ENCODE results near the gene TRAF4.

TRAF4 gene

GRCh38 chr17:28704219-28704858 lies 39.5 kb upstream of the TRAF4 start:
- Histone ChIP-seq H3K27ac (no peak overlapping the region), H3K36me3 (ENCODE audit: insufficient read depth, low read length) (peaks cover 34% of the 10 kb centered on the region; the same call in 1 of the 2 replicates), H3K9me3 (ENCODE audit: low read depth, low read length) (no peaks in the 10 kb centered on the region), H3K9ac (ENCODE audit: insufficient read length) (no peak overlapping the region), H3K4me3 (no peak overlapping the region)
- DNase-seq (ENCODE audit: low read depth, low spot score): no peak
- TF ChIP-seq POLR2AphosphoS5 (IDR thresholded peaks at IDR 0.05; ENCODE audit: borderline replicate concordance, low read depth, low read length): 0 out of 2 replicates have a peak, but pooled peaks have one; percentile 28
- TF ChIP-seq EZH2 (IDR thresholded peaks at IDR 0.05): no peak
- no peak for TF ChIP-seq FOXP2 (optimal IDR thresholded peaks at IDR 0.05; ENCODE audit: control extremely low read depth, extremely low read length, insufficient read depth)

- Histone ChIP-seq H3K36me3 (ENCODE audit: insufficient read depth, low read length) (peaks cover 26% of the 10 kb centered on the region; the same call in 1 of the 2 replicates), H3K9me3 (ENCODE audit: low read depth, low read length) (no peaks in the 10 kb centered on the region), H3K27ac (no peak overlapping the region), H3K4me3 (no peak overlapping the region), H3K9ac (ENCODE audit: insufficient read length) (no peak overlapping the region)
- TF ChIP-seq POLR2AphosphoS5 (IDR thresholded peaks at IDR 0.05; ENCODE audit: borderline replicate concordance, low read depth, low read length) (no peak; the same call in 1 of the 2 replicates), FOXP2 (optimal IDR thresholded peaks at IDR 0.05; ENCODE audit: control extremely low read depth, extremely low read length, insufficient read depth) (no peak), EZH2 (IDR thresholded peaks at IDR 0.05) (no peak)
- DNase-seq (ENCODE audit: low read depth, low spot score): no peak
Observed at GRCh38 chr17:28705074-28705659, 38.6 kb upstream of the TRAF4 start.

GRCh38 chr17:28705728-28706334 lies 38.0 kb upstream of the TRAF4 start:
- no peak for TF ChIP-seq POLR2AphosphoS5 (IDR thresholded peaks at IDR 0.05; ENCODE audit: borderline replicate concordance, low read depth, low read length)
- TF ChIP-seq FOXP2 (optimal IDR thresholded peaks at IDR 0.05; ENCODE audit: control extremely low read depth, extremely low read length, insufficient read depth): no peak
- no peak for TF ChIP-seq EZH2 (IDR thresholded peaks at IDR 0.05)
- Histone ChIP-seq H3K9ac (ENCODE audit: insufficient read length) (no peak overlapping the region), H3K9me3 (ENCODE audit: low read depth, low read length) (no peaks in the 10 kb centered on the region), H3K36me3 (ENCODE audit: insufficient read depth, low read length) (peaks cover 19% of the 10 kb centered on the region; the same call in 1 of the 2 replicates), H3K27ac (no peak overlapping the region), H3K4me3 (no peak overlapping the region)
- DNase-seq (ENCODE audit: low read depth, low spot score): no peak

- Histone ChIP-seq H3K27ac (no peak overlapping the region), H3K36me3 (ENCODE audit: insufficient read depth, low read length) (peaks cover 10% of the 10 kb centered on the region; the same call in 1 of the 2 replicates), H3K9ac (ENCODE audit: insufficient read length) (no peak overlapping the region), H3K9me3 (ENCODE audit: low read depth, low read length) (no peaks in the 10 kb centered on the region), H3K4me3 (no peak overlapping the region)
- TF ChIP-seq EZH2 (IDR thresholded peaks at IDR 0.05) (no peak), FOXP2 (optimal IDR thresholded peaks at IDR 0.05; ENCODE audit: control extremely low read depth, extremely low read length, insufficient read depth) (no peak), POLR2AphosphoS5 (IDR thresholded peaks at IDR 0.05; ENCODE audit: borderline replicate concordance, low read depth, low read length) (no peak)
- no peak for DNase-seq (ENCODE audit: low read depth, low spot score)
Observed at GRCh38 chr17:28706471-28707338, 37.1 kb upstream of the TRAF4 start.

GRCh38 chr17:28707339-28707720 lies 36.5 kb upstream of the TRAF4 start:
- Histone ChIP-seq H3K4me3 (no peak overlapping the region), H3K9me3 (ENCODE audit: low read depth, low read length) (no peaks in the 10 kb centered on the region), H3K27ac (peak overlapping the region; percentile 31; the same call in 1 of the 2 replicates), H3K36me3 (ENCODE audit: insufficient read depth, low read length) (peaks cover 4% of the 10 kb centered on the region; the same call in 1 of the 2 replicates), H3K9ac (ENCODE audit: insufficient read length) (no peak overlapping the region)
- TF ChIP-seq FOXP2 (optimal IDR thresholded peaks at IDR 0.05; ENCODE audit: control extremely low read depth, extremely low read length, insufficient read depth) (no peak), EZH2 (IDR thresholded peaks at IDR 0.05) (no peak), POLR2AphosphoS5 (IDR thresholded peaks at IDR 0.05; ENCODE audit: borderline replicate concordance, low read depth, low read length) (no peak)
- no peak for DNase-seq (ENCODE audit: low read depth, low spot score)

GRCh38 chr17:28710861-28711722 lies 32.7 kb upstream of the TRAF4 start:
- Histone ChIP-seq H3K9ac (ENCODE audit: insufficient read length) (peak overlapping the region; percentile 73), H3K9me3 (ENCODE audit: low read depth, low read length) (no peaks in the 10 kb centered on the region), H3K4me3 (peak overlapping the region; percentile 81), H3K27ac (peak overlapping the region; percentile 74; the same call in 1 of the 2 replicates), H3K36me3 (ENCODE audit: insufficient read depth, low read length) (peaks cover 28% of the 10 kb centered on the region; the same call in 1 of the 2 replicates)
- no peak for DNase-seq (ENCODE audit: low read depth, low spot score)
- peak; percentile 83 for TF ChIP-seq POLR2AphosphoS5 (IDR thresholded peaks at IDR 0.05; ENCODE audit: borderline replicate concordance, low read depth, low read length)
- TF ChIP-seq FOXP2 (optimal IDR thresholded peaks at IDR 0.05; ENCODE audit: control extremely low read depth, extremely low read length, insufficient read depth): no peak

- peak within 1 kb of the TSS; percentile 74 for H3K27ac ChIP-seq
- H3K36me3 ChIP-seq (ENCODE audit: insufficient read depth, low read length): peaks cover 28% of the 10 kb centered on the region; the same call in 1 of the 2 replicates
- no peak for DNase-seq (ENCODE audit: low read depth, low spot score)
- TF ChIP-seq FOXP2 (optimal IDR thresholded peaks at IDR 0.05; ENCODE audit: control extremely low read depth, extremely low read length, insufficient read depth): no peak
- TF ChIP-seq EZH2 (IDR thresholded peaks at IDR 0.05): no peak
- TF ChIP-seq POLR2AphosphoS5 (IDR thresholded peaks at IDR 0.05; ENCODE audit: borderline replicate concordance, low read depth, low read length): no peak
- H3K4me3 ChIP-seq: peak within 1 kb of the TSS; percentile 81
- no peaks in the 10 kb centered on the region for H3K9me3 ChIP-seq (ENCODE audit: low read depth, low read length)
- peak within 1 kb of the TSS; percentile 73 for H3K9ac ChIP-seq (ENCODE audit: insufficient read length)
Observed at GRCh38 chr17:28711723-28712031, 32.1 kb upstream of the TRAF4 start, which contains the start of gene PROCA1. Gene PROCA1, minus strand, starts transcription at chr17:28711888. Its CDS starts 228 bp downstream, at chr17:28711660.
